Pulmonary artery endothelial cell (primary cell): ENCODE data around the gene OLFM3. TPM values are rescaled to one million over a fixed set of nuclear protein-coding genes. Genes with fewer than 3 reads are reported as not detected.

Experiments used
- DNase-seq: peaks from one replicate; pipeline ENCODE4 v3.0.0-alpha.2; 2011; ENCODE audit warnings: low read depth, low spot score
- total RNA-seq: library from RNA; depleted of rRNA; stranded (reverse); fragments of >200 nt; gene quantifications from 2 replicates; pipeline ENCODE4 v1.2.3, GENCODE V29; 2014

The OLFM3 gene
- total RNA-seq, 1 donor from 2014 or later: not detected

- no peak for DNase-seq
These were observed 50.8 kb downstream of the OLFM3 start for GRCh38 chr1:101945884-101946283.

GRCh38 chr1:101943237-101943636, 53.5 kb downstream of the OLFM3 start:
- DNase-seq: no peak

GRCh38 chr1:101942516-101943193, 54.1 kb downstream of the OLFM3 start:
- DNase-seq: no peak

- DNase-seq: no peak
These were observed 58.0 kb downstream of the OLFM3 start for GRCh38 chr1:101938681-101939080.

- no peak for DNase-seq
These were observed 67.4 kb downstream of the OLFM3 start for GRCh38 chr1:101929343-101929742.

GRCh38 chr1:101928829-101929228, 67.9 kb downstream of the OLFM3 start:
- DNase-seq: no peak

- no peak for DNase-seq
These were observed 72.0 kb downstream of the OLFM3 start for GRCh38 chr1:101924700-101925099.

- no peak for DNase-seq
These were observed 76.1 kb downstream of the OLFM3 start for GRCh38 chr1:101920577-101920976.

GRCh38 chr1:101918277-101918676, 78.4 kb downstream of the OLFM3 start:
- DNase-seq: no peak

GRCh38 chr1:101915597-101915996, 81.1 kb downstream of the OLFM3 start:
- no peak for DNase-seq

- no peak for DNase-seq
These were observed 82.1 kb downstream of the OLFM3 start for GRCh38 chr1:101914473-101915242.

- no peak for DNase-seq
These were observed 84.8 kb downstream of the OLFM3 start for GRCh38 chr1:101911894-101912293.

- DNase-seq: no peak
These were observed 87.7 kb downstream of the OLFM3 start for GRCh38 chr1:101908980-101909379.

GRCh38 chr1:101907264-101907663, 89.5 kb downstream of the OLFM3 start:
- DNase-seq: no peak

GRCh38 chr1:101905283-101905835, 91.4 kb downstream of the OLFM3 start:
- no peak for DNase-seq

- DNase-seq: no peak
These were observed 94.5 kb downstream of the OLFM3 start for GRCh38 chr1:101902199-101902598.

GRCh38 chr1:101898137-101898536, 98.6 kb downstream of the OLFM3 start:
- no peak for DNase-seq

GRCh38 chr1:101884621-101885020, 112.1 kb downstream of the OLFM3 start:
- no peak for DNase-seq

- no peak for DNase-seq
These were observed 120.8 kb downstream of the OLFM3 start for GRCh38 chr1:101875891-101876290.

GRCh38 chr1:101873672-101874071, 123.1 kb downstream of the OLFM3 start:
- no peak for DNase-seq

- DNase-seq: no peak
These were observed 136.8 kb downstream of the OLFM3 start for GRCh38 chr1:101859941-101860340.

- DNase-seq: no peak
These were observed 142.5 kb downstream of the OLFM3 start for GRCh38 chr1:101854271-101854670.

GRCh38 chr1:101852936-101853335, 143.8 kb downstream of the OLFM3 start:
- no peak for DNase-seq
